NCI-H146 treated with DMSO at 0.1 percent for 48 hours (cell line): ENCODE data around the gene GIMAP2.
"Not testable (repeated sequence)": the region's sequence is repeated elsewhere in the genome, so short reads cannot be mapped to it uniquely, and the experiment has no call there.

Source experiments
- DNase-seq: peaks from one replicate; lab custom pipeline; 2025; ENCODE audit not compliant: unreplicated experiment; lab: John Stamatoyannopoulos, UW

GIMAP2 gene

DNA sequence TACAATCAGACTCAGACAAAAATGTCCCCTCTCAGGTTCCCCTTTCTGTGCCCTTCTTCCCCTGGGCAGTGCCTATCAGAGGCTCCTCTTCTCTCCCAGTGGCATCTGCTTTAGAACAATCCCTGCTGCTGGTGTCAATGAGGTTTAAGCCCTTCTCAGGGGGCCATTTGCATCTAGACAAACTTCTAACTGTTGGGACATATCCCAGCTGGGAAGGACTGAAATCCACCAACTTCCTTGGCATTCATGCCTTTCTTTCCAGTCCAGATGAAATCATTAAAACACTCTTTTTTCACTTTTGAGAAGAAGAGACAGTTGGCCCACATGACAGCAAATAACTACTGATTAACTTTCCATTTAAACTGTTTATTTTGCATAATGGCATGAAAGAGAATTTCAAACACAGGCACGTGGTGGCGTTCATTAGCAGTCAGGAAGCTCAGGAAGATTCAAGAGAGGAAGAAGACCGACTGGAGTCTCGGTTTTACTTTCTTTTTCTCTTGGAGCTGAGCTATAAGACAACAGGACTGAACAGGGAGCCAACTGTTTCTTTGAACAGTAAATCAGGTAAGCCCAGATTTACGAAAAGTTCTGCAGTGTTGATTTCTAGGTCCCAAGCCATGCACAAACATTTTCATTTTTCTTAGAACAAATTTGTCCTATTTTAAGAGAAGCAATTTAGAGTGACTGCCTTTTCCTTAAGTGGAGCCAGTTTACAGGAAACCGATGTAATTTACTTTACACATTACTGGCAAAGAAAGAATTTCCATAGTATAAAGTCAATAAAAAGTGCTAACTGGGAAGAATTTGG is at the start of gene GIMAP2:
Gene GIMAP2, plus strand, starts transcription at position 488 of the 811 bp plus-strand sequence. CDS start 1,354 bp downstream, outside the sequence.
- DNase-seq: no peak

DNA sequence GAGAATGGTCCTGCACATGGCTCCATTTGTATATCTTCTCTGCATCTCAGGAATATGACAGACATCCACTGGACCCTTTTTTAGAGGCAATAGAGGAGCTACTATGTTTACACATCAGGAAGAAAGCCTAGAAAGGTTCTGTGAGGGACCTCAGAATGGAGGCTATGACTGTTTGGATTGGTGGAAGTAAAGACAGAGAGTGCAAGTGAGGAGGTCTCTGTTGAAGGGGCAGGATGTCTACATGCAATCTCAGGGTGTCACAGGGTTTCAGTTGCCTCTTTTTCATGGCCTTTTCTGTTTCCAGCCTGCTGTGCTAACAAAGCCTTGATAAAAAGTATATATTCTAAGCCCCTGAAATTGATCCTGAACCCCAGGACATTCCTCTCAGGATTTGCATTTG is 43.7 kb upstream of the GIMAP2 start:
- DNase-seq: no peak

DNA sequence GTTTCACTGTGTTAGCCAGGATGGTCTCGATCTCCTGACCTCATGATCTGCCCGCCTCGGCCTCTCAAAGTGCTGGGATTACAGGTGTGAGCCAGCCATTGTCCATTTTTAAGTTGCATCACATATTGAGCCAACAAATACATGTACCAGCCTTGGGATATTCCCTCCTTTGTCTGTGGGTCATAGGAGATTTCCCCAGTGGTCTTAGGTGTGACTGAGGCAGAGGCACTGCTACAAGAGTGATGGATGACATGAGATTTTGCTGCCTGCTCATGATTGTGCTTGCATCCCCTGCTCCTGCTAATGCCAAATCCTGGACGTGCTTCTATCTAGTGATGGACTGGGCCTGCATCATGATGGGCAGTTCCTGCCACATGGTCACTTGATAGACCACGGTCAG is 42.6 kb upstream of the GIMAP2 start:
- no peak for DNase-seq

DNA sequence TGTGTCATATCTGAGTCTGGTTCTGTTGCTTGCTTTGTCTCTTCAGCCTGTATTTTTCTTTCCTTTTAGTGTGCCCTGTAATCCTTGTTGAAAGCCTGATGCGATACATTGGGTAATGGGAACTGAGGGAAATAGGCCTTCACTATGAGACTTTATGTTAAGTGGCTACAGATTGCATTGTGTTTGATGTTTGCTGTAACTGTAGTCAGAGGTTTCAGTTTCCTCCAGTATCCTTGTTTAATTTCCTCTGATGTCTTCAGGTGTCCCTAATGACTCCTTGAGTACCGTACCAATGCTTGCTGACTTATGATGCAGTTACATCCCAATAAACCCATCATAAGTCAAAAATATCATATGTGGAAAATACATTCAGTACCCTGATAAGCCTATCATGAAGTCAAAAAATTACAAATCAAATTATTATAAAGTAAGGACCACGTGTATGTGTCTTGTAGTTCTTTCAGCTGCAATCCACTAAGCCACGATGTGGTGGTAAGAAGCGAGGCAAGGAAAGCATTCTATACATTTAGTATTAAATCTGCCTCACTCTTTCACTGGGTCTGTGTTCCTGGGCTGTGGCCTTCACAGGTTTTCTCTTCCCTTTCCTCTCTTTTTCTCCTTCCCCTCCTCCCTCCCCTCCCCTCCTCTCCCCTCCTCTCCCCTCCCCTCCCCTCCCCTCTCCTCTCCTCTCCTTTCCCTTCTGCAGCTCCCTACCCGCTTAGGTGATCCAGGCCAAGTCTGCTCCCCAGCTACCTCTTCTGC is 40.1 kb upstream of the GIMAP2 start:
- no peak for DNase-seq

DNA sequence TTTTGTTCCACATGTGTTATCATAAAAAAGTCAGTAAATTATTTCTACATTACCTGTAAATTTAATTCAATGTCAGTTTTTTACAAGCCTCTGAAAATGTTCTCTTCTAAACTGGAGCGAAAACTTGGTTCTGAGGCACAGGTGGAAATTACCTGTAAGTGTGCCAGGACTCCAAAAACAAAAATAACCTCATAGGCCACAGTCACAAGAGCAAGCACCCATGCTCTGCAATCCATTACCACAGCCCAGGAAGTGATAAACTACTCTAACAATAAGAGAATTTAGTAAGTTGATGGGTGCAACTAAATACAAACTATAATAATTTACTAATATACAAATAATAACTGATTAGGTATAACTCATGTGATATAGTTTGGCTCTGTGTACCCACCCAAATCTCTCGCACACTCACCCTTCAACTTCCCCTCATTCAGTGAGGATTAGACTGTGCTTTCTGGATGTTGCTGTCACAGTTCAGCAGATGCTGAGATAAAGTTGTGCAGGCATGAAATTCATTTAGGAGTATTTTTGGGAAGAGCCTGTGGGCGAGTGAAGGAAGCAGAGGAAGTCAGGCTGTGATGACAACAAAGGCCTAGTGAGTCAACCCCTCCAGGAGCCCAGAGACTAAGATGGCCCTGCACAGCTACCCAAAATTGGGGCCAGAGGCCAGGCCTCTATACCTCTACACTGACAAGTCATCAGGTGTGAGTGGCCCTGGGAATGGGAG is 37.0 kb upstream of the GIMAP2 start:
- DNase-seq: no peak

DNA sequence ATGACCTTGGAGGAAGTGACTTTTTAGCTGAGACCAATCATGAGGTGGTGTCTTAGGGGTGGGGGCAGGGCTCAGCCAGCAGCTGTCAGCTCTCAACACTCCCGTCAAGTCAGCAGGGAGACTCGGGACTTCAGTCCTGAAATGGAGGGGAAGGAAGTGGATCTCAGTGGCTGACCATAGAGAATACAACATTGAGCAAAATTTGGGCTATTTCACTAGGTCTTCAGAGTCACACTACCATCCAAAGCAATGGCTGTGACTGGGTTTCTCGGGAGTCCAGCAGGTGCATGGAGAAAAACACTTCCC is 36.5 kb upstream of the GIMAP2 start:
- no peak for DNase-seq

DNA sequence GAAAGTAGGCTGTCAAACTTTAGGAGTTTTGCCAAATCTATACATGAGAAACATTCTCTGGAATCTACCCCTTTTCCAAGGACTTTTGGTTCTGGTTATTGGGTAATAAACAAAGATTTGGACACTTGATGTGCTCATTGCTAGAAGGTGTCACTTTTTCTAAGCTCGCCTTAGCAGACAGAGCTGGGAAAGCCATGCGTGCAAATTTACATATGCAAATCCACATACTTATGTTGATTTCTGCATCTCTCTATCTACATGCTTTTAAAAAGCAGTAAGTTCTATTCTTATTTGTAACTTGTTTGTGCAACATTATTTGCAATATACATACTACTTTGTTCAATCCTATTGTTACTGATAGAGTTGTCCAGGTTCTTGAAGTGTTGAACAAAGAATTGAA is 30.8 kb upstream of the GIMAP2 start:
- DNase-seq: no peak

DNA sequence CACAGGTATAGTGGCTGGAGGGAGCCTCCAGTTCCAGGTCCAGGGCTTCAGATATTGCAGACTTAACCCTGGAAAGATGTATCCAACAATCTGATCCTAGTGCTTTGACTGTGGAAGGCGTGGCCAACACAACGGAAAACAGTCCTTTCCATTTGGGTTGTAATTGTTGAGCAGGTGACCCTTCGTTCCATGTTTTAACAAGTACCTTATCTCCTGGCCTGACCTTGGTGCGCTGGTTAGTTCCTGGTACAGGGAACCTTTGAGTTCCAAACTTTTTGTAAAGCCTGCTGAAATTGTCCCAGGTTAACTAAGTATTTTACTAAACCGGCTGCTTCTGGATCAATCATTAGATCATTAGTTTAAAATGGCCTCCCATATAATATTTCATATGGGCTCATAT is 29.5 kb upstream of the GIMAP2 start:
- DNase-seq: no peak

DNA sequence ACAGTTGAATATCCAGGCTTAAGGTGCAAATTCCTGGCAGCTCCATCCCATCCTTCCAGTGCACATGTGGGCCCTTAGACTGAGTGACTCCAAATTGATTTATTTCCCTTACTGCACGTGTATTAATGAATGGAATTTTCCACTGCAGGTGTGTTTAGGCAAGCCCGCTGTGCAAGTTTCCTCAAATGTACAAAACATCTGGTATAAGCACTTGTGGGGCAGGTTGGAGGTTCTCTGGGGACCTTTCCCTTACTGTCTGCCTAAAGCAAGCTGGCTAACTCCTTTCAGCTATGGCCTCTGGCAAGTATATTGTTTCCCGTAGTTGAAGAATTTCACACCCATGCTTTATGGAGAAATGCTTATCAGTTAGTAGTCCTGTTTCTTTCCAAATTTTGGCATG is 28.0 kb upstream of the GIMAP2 start:
- no peak for DNase-seq

DNA sequence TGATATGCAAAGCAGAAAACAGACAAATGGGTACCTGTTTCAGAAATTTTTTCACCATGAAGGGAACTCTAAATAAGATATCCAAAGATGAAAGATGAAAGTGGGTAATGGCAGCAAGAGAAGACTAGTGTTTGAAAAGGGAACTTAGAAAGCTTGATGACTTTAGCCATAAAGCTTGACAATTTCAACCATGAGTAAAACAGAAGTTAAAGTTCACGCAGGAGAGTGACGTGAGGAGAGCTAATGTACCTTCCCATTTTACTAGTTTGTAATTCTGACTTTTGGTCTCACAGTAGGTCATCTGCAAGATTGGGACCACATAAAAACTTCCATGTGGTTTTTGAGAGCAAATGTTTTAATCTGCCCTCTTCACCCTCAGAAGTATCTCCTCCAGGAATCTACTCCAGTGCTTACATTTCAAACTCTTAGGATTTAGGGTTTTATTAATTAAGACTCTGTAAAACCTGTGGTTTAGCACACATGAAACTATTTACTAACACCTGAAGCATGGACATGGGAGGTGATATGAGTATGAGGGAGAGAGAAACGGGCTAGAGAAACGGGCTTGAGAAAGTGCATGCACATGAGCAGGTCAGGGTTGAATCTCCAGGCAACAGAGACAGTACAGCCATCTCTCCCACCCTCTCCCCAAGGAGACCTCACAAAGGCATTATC is 24.4 kb upstream of the GIMAP2 start:
- no peak for DNase-seq

DNA sequence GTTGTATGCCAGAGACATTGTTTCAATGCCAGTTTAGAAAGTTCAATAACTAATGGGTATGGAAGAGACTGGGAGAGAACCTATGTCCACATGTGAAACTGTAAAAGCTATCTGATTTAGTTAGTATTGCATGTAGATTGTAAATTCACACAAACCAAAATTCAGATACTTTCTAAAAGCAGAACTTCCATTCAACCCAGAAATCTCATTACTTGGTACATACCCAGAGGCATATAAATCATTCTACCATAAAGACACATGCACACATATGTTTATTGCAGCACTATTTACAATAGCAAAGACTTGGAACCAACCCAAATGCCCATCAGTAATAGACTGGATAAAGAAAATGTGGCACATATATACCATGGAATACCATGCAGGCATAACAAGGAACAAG is 22.7 kb upstream of the GIMAP2 start:
- not testable (repeated sequence) for DNase-seq

DNA sequence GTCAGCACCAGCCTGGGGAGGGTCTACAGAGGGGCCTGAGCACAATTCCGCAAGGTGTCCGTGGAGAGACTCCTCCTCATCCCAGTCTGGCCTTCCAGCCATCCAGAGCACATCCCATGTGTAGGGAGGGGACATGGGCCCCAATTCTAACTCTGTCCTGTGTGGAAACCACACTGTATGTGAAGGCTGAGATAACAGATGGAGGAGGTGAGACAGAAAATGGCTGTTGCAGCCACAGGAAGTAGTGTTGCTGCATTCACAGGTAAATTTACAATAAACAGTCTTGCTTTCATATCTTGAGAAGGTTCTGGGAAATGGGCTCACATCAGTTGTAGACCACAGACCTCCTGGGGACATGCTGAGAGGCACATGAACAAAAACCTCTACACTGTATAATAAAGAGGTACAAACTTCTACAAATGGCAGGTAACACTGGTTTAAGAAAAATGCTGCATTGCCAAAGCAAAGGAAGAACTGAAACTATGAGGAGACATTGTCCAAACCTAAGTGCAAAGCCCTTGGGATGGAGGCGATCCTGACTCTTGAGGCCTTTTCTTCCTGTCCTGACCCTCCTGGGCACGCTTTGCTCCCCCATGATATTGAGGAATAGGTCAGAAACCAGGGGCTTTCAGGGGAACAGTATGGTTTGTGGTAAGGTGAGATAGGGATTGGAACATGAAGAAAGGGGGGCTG is 21.6 kb upstream of the GIMAP2 start:
- no peak for DNase-seq

DNA sequence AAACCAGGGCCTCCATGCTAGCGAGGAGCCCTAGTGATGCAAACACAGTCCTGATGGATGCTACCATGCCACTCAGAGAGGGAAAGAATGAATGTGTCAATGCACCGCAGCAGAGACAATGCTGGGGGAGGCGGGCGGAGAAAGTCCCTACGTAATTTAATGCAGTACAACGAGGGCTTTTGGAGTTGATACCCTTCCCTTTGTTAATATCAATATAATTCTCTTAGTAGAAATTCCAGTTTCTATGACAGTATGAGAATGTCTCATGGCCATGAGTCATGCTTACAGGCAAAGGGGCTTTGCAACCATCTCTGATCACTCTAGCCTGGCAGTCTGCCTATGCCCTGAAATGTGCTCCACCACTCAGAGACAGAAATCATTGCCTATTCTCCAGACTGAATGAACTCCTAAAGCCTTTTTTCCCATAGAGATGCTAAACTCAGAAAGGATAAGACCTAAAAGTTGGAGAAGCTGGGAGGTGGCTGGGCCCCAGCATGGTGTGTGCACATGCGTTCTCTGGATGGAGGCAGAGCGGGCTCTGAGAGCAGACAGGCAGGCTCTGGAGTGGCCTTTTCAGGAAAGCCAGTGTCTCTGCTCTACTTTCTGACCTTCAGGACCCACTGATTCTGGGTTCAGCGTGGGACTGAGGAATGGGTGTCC is 20.3 kb upstream of the GIMAP2 start:
- DNase-seq: no peak

DNA sequence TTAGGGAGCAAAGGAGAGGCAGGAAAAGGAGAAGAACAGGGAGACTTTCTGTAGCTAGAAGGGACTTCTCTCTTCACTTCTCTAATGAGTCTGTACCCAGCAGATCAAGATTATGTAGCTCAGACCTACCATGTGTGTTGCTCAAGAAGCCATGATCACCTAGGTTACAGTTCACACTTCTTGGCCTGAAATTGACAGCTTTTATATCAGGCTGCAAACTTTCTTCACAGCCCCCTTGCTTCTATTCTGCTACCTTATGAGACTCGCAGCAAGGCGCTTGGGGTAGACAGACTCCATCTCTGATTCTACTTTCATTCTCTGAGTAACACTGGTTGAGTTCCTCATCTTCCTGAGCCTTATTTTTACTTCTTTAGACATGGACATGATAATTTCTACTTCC is 19.6 kb upstream of the GIMAP2 start:
- no peak for DNase-seq

DNA sequence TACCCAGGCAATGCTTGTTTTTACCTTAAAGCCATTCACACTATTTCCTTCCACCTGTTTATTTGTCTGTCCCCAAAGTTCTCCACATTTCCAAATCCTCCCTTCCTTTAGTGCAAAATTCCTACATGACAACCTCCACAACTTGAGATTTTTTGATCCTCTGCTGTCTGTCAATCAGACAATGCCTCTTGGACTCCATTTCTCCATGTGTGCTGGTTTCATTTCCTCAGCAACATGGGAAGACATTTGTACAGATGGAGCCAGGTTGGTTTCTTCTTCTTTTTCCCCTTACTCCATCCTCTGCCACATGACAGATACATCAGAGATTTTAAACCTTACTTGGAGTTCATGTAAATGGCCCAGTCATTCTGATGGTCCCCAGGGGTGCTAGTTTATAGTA is 19.1 kb upstream of the GIMAP2 start:
- no peak for DNase-seq

DNA sequence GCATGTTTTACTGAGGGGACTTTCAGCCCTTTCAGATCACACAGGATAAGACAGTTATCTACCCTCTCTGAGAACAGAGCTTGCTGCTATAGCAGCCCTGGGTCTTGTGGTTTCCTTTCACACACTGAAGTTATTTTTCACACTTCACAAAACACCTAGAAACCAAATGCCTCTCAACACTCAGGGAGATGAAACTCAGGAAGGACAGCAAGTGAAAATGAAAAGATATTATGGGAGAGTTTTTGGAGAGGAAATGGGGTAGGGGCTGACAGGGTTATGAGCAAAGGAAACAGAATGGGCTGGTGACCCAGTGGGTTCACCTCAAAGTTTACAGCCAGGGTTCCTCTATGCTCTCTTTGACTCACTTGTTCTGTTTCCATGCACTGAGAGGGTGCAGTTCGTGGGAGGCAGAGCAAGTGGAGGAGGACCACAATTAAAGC is 17.0 kb upstream of the GIMAP2 start:
- DNase-seq: no peak

DNA sequence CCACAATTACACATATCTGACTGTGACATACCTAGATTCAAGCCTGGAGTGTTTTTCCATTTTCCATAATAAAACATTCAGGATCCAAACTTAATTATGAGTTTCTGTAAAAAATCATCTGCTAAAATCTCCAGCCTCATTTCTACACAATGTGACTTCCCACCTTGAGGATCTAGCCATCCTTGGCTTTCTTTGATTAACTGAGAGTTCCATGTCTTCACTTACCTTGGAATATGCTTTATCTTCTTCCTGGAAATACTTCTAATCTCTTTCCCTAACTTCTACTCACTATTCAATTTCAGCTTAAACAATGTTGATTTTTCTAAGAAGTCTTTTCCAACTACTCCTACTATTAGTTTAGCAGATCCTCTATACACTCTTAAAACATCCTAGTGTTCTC is 16.5 kb upstream of the GIMAP2 start:
- DNase-seq: no peak

DNA sequence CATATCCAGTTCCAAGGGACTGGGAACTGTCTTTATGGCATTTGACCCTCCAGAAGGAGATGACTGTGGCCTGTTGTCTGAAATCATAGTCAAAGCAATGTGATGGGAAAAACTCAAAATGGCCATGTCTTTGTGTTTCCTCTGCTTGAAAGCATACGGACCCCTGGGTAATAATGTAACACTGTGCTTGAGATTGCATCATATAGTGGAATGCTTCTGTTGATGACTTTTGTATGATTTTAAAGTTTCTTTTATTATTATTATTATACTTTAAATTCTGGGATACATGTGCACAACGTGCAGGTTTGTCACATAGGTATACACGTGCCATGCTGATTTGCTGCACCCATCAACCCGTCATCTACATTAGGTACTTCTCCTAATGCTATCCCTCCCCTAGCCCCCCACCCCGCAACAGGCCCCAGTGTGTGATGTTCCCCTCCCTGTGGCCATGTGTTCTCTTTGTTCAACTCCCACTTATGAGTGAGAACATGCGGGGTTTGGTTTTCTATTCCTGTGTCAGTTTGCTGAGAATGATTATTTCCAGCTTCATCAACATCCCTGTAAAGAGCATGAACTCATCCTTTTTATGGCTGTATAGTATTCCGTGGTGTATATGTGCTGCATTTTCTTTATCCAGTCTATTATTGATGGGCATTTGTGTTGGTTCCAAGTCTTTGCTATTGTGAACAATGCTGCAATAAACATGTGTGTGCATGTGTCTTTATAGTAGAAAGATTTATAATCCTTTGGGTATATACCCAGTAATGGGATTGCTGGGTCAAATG is 13.5 kb upstream of the GIMAP2 start:
- not testable (repeated sequence) for DNase-seq

DNA sequence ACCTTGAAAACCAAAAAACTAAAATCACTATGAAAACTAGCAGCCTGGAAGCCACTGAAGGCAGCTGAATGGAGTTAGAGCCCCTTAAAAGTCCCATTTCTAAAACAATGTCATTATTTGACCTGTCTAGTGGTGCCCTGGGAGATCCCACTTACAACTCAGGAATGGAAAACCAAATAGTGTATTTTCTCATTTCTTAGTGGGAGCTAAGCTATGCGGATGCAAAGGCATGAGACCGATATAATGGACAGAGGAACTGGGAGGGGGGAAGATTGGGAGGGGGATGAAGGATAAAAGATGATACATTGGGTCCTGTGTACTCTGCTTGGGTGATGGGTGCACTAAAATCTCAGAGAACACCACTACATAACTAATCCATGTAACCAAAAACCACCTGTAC is 9.8 kb upstream of the GIMAP2 start:
- no peak for DNase-seq
